HG02852 (cell line): ENCODE data around the gene ZNF646.
A peak's percentile ranks its signal among the peaks of the same experiment; 100 is the strongest.
"Not testable (repeated sequence)": the region's sequence is repeated elsewhere in the genome, so short reads cannot be mapped to it uniquely, and the experiment has no call there.

Experiments
- ATAC-seq: cut with Tn5 transposase; IDR thresholded peaks from one replicate; pipeline ENCODE4 v1.9.1; 2021; ENCODE audit warnings: mild to moderate bottlenecking, moderate library complexity; ENCODE audit not compliant: unreplicated experiment

ZNF646 gene

GRCh38 chr16:31084584-31085302 is 10.5 kb downstream of the ZNF646 start:
- no peak for ATAC-seq

- no peak for ATAC-seq
Measured at GRCh38 chr16:31085411-31085810, 11.2 kb downstream of the ZNF646 start.

GRCh38 chr16:31085873-31086628 is 11.8 kb downstream of the ZNF646 start:
- no peak for ATAC-seq

- no peak for ATAC-seq
Measured at GRCh38 chr16:31086629-31086906, 12.3 kb downstream of the ZNF646 start.

GRCh38 chr16:31087481-31087880 is 13.3 kb downstream of the ZNF646 start:
- no peak for ATAC-seq

- ATAC-seq: no peak
Measured at GRCh38 chr16:31087971-31088370, 13.7 kb downstream of the ZNF646 start.

DNA sequence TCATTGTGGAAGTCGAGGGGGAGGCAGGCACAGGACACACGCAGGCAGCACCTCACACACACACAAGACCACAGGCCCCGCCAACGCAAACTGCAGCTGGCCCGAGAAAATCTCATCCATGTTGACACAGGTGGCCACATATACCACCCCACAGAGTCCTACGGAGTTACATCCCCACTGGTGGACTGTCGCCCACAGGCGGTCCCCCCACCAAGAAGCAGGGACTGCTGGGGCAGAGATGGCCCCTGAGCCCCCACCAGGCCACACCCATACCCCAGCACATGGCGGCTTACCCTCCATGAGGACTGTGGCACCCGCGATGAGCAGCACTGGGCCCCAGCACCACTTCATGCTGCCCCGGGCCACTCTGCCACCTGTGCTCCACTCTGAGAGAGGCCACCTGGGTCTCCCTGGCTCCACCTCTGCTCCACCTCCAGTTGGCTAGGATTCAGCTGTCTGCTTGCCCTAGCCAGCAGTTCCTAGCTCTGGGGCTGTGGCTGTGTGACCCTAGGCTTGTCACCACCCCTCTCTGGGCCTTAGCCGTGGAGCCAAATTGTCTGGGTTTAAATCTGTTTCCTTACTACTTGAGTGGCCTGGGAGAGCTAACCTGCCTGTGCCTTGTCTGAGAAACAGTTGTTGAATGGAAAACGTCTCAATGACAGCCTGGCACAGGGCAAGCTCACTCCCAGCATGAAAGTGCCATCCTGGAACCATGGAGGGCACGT is 14.4 kb downstream of the ZNF646 start, which contains the start of gene PRSS53:
Gene PRSS53, minus strand, starts transcription at position 485 of the 725 bp plus-strand sequence. Its CDS starts 134 bp downstream, at position 351.
- ATAC-seq: no peak

- no peak for ATAC-seq
Measured at GRCh38 chr16:31089199-31089598, 15.0 kb downstream of the ZNF646 start.

GRCh38 chr16:31090540-31090939 is 16.3 kb downstream of the ZNF646 start:
- ATAC-seq: no peak

DNA sequence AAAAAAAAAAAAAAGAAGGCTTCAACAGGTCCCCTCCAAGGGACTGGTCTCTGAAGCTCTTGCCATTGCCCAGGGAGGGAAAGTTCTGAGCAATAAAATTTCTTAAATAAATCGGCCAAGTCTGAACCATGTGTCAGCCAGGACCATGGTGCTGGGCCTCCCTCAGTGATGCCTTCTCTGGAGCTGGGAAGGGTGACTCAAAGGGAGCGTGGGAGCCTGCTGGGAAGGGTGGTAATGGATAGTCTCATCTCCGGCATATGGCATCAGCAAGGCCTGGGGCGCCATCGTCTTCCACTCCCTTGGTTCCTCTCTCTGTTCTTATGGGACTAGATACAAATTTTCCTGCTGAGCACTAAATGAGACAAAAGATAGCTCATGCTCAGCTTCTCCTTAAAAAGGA is 18.1 kb downstream of the ZNF646 start:
- ATAC-seq: no peak

DNA sequence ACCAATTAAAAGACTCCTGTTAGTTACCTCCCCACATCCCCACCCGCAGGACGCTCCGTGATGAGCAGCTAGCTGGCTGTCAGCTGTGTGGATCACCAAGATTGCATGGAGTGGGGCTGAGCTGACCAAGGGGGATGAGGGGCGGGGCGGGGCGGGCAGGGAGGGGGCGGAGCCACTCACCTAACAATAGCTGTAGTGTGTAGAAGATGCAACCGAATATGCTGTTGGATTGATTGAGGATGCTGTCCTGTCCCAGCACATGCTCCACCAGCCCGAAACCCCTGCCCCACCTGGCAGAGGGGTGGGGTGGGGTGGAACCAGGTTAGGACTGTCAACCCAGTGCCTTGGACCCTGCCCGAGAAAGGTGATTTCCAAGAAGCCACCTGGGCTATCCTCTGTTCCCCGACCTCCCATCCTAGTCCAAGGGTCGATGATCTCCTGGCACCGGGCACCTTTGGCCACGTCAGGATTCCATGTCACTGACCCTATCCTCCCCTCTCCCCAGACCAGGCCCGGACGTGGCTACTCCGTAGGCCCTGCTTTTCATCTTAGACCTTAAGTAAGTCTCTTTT is 19.0 kb downstream of the ZNF646 start:
- no peak for ATAC-seq

DNA sequence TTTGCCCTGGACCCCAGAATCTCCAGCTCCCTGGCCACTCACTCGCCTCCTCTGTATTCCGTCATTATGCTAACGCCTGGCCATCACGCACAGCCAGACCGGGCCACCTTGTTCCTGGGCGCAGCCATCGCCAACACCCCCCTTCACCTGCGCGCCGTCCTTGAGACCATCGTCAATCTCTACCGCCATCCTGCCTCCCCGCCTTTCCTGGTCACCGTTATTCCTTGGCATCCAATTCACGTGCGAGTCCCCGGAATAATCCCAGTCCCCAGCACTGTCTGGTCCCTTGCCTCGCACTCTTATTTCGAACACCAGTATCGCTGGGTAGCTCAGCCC is 19.8 kb downstream of the ZNF646 start:
- ATAC-seq: no peak

DNA sequence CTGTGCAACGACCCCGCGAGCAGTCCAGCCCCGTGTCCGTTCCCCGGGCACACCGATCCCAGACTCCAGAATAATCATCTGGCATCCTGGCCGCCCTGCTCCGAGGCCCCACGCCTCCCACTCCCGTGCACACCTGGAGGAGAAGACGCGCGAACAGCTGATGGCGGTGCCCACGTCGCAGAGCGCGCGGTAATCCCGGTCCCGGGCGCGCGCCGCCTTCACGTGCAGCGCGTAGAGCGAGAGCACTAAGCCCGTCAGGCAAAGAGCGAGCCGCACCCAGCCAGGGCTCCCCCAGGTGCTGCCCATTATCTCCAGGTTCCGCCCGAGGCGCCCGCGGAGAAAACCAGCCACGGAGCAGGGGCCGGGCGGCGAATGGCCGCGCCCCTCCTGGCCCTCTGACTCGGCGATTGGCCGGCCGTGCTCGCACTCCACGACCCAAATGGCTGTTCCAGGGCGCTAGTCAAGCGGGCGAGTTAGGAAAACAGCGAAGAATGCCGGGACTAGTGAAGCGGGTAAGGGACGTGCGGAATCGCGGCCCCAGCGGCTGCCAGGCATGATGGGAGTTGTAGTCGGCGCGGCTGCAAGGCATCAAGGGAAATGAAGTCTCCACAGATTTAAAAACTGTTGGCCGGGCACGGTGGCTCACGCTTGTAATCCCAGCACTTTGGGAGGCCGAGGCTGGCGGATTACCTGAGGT is 20.4 kb downstream of the ZNF646 start, which contains the start of gene VKORC1:
Gene VKORC1, minus strand, starts transcription at position 374 of the 697 bp plus-strand sequence. Its CDS starts 68 bp downstream, at position 306.
- ATAC-seq: peak; percentile 83

GRCh38 chr16:31099860-31100638 is 25.8 kb downstream of the ZNF646 start:
- ATAC-seq: no peak

DNA sequence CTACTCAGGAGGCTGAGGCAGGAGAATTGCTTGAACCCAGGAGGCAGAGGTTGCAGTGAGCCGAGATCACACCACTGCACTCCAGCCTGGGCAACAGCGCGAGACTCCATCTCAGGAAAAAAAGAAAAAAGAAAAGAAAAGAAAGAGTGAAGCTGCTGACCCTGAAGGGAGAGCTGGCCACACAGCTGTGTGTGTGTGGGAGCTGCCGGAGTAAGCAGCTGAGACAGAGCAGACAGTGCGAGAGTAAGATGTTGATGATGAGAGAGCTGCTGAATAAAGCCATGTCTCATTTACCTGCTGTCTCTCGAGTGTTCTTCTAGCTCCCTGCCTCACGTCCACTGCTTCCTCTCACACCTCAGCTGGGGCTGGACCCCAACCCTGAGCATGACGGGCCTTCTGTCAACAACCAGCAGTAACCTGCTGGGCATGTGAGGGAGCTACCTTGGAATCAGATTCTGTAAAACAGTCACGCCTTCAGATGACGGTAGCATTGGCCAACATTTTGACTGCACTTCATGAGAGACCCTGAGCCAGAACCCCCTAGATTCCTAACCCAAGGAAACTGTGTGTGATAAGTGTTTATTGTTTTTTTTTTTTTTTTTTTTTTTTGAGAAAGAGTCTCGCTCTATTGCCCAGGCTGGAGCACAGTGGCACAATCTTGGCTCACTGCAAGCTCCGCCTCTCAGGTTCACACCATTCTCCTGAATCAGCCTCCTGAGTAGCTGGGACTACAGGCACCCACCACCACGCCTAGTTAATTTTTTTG is 26.8 kb downstream of the ZNF646 start:
- ATAC-seq: not testable (repeated sequence)

- ATAC-seq: no peak
Measured at GRCh38 chr16:31105677-31106213, 31.5 kb downstream of the ZNF646 start.

DNA sequence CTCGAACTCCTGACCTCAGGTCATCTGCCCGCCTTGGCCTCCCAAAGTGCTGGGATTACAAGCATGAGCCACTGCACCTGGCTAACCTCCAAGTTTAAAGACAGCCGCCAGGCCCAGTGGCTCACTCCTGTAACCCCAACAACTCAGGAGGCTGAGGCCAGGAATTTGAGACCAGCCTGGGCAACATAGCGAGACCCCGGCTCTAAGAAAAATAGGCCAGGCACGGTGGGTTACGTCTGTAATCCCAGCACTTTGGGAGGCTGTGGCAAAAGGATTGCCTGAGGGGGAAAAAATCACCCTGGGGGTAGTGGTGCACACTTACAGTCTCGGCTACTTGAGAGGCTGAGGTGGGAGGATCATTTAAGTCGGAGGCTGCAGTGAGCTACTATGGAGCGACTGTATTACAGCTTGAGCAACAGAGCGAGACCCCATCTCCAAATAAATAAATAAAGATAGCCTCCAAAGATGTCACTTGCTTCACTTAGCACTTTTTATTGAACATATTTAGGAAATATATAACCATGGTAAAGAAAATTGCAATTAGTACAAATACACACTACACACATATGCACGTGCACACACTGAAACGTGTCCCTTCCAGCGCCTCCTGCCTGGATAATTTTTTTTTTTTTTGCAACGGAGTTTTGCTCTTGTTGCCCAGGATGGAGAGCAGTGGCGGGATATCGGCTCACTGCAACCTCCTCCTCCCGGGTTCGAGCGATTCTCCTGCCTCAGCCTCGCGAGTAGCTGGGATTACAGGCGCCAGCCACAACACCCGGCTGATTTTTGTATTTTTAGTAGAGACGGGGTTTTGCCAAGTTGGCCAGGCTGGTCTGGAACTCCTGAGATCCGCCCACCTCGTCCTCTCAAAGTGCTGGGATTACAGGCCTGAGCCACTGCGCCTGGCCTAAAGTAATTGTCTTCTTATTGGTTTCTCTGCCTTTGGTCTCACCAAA is 32.6 kb downstream of the ZNF646 start:
- ATAC-seq: no peak

DNA sequence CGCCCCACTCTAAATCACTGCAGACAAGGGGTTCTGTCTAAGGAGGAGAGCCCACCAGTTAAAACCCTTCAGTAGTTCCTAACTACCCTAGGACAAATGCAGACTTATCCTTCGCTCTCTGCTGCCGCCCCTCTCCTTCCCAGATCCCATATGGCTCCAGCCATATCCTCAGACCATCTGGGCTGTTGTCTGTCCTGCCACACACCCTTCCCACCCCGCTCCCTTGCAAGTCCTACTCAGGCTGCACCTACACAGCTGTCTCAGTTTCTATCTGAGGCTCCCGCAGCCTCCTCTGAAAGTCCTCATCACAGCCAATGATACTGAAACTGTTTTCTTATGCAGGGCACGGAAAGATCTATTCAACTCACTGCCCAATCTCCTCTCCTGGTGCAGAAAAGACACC is 33.2 kb downstream of the ZNF646 start:
- peak; percentile 69 for ATAC-seq
